ENCODE measurements around the gene ST14. TPM values are rescaled to one million over a fixed set of nuclear protein-coding genes. Genes with fewer than 3 reads are reported as not detected.

ST14 gene
- total and polyA plus RNA-seq, 4 donors = 24.3 to 81.1 (median 54.1) TPM

GRCh38 chr11:130211781-130212401, 52.3 kb downstream of the ST14 start:
- H3K9me3 ChIP-seq (ENCODE audit: control insufficient read depth in 4 of 4, insufficient read depth in 3 of 4, low read length in 3 of 4) = no peaks in the 10 kb centered on the region
- ATAC-seq (ENCODE audit: insufficient read depth, low FRiP score) (no peak), DNase-seq (peak in 1 of 3 donors; percentile 5)
- no peak for TF ChIP-seq CTCF (IDR thresholded peaks at IDR 0.05; ENCODE audit: control extremely low read depth, extremely low read depth)
- WGBS, 2 donors = 90 to 94% methylated on average over 19 of the region's 19 CpGs
- H3K4me1 ChIP-seq (ENCODE audit: control insufficient read depth in 5 of 5, insufficient read depth in 5 of 5, low read length in 5 of 5) = no peaks in the 10 kb centered on the region
- no peak overlapping the region for H3K27ac ChIP-seq (ENCODE audit: low read depth in 1 of 2, low read length in 1 of 2)
- no peak overlapping the region for H3K9ac ChIP-seq (ENCODE audit: insufficient read depth in 1 of 2, low read length in 2 of 2)
- no peaks in the 10 kb centered on the region for H3K27me3 ChIP-seq (ENCODE audit: control insufficient read depth in 3 of 3, insufficient read depth in 3 of 3, low read length in 2 of 3)
- H3K4me3 ChIP-seq = no peak overlapping the region
- peaks cover 0 to 2% (median 0%) of the 10 kb centered on the region in 4 donors for H3K36me3 ChIP-seq (ENCODE audit: control insufficient read depth in 4 of 4, insufficient read depth in 4 of 4, low read length in 4 of 4)

GRCh38 chr11:130212431-130212961, 52.9 kb downstream of the ST14 start:
- H3K9me3 ChIP-seq (ENCODE audit: control insufficient read depth in 4 of 4, insufficient read depth in 3 of 4, low read length in 3 of 4) = no peaks in the 10 kb centered on the region
- WGBS, 2 donors = 76 to 82% methylated on average over 11 of the region's 11 CpGs
- DNase-seq = no peak

DNA sequence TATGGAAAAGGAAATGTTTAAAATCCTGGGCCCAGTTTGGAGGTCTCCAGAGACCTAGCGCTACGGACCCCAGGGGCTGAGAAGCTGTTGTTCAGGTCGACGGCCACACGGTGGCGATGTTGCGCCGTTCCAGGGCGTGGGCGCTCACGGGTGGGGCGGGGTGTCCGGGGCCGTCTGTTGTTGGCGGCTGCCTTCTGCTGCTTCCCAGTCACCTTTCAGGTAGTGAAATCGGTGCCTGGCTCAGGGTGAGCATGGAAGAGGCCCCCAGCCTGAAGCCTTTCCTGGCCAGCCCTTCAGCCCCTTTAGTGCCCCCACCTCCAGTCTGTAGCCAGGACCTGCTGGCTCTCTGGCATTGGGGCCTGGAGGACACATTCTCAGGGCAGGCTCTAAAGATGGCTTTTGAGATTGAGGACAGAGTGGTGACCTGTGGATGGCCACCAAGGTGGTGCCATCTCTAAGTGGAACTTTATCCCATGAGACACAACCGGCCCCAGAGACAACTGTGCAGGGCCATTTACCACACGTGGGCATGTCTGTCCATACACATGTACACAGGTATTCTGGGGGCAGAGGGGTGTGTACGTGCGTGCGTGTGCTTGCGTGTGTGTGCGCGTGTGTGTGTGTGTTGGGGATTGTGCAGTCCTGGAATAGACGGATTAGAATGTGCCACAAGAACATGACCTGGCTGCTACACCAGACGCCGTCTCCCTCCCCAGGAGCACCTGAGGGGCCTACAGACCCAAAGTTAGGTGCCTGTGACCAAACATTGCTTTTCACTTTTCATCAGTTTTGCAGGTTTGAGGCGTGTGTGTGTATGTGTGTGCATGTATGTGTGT, 53.8 kb downstream of the ST14 start:
- Histone ChIP-seq H3K4me3 (no peak overlapping the region), H3K27me3 (ENCODE audit: control insufficient read depth in 3 of 3, insufficient read depth in 3 of 3, low read length in 2 of 3) (no peaks in the 10 kb centered on the region), H3K4me1 (ENCODE audit: control insufficient read depth in 5 of 5, insufficient read depth in 5 of 5, low read length in 5 of 5) (no peaks in the 10 kb centered on the region), H3K27ac (ENCODE audit: low read depth in 1 of 2, low read length in 1 of 2) (no peak overlapping the region), H3K36me3 (ENCODE audit: control insufficient read depth in 4 of 4, insufficient read depth in 4 of 4, low read length in 4 of 4) (peaks cover 0 to 2% (median 0%) of the 10 kb centered on the region in 4 donors), H3K9ac (ENCODE audit: insufficient read depth in 1 of 2, low read length in 2 of 2) (no peak overlapping the region), H3K9me3 (ENCODE audit: control insufficient read depth in 4 of 4, insufficient read depth in 3 of 4, low read length in 3 of 4) (no peaks in the 10 kb centered on the region)
- peak; percentile 57 to 68 (median 59) for DNase-seq
- peak; percentile 84 for TF ChIP-seq CTCF (IDR thresholded peaks at IDR 0.05; ENCODE audit: control extremely low read depth, extremely low read depth)
- ATAC-seq (ENCODE audit: insufficient read depth, low FRiP score) = peak; percentile 86
- 39 to 42% methylated on average over 28 of the region's 28 CpGs for WGBS, 2 donors

More at GRCh38 chr11:130212431-130212961, 52.9 kb downstream of the ST14 start:
- no peak for ATAC-seq (ENCODE audit: insufficient read depth, low FRiP score)
- no peak for TF ChIP-seq CTCF (IDR thresholded peaks at IDR 0.05; ENCODE audit: control extremely low read depth, extremely low read depth)
- Histone ChIP-seq H3K4me1 (ENCODE audit: control insufficient read depth in 5 of 5, insufficient read depth in 5 of 5, low read length in 5 of 5) (no peaks in the 10 kb centered on the region), H3K27me3 (ENCODE audit: control insufficient read depth in 3 of 3, insufficient read depth in 3 of 3, low read length in 2 of 3) (no peaks in the 10 kb centered on the region), H3K36me3 (ENCODE audit: control insufficient read depth in 4 of 4, insufficient read depth in 4 of 4, low read length in 4 of 4) (peaks cover 0 to 2% (median 0%) of the 10 kb centered on the region in 4 donors), H3K27ac (ENCODE audit: low read depth in 1 of 2, low read length in 1 of 2) (no peak overlapping the region), H3K9ac (ENCODE audit: insufficient read depth in 1 of 2, low read length in 2 of 2) (no peak overlapping the region), H3K4me3 (no peak overlapping the region)

Data from lung (tissue), 12 donors.